ENCODE results near the gene IFNL1.

- TF ChIP-seq REST (IDR thresholded peaks at IDR 0.05; ENCODE audit: insufficient read depth in 1 of 2, low read depth in 2 of 2, low read length in 1 of 2) (no peak), CTCF (IDR thresholded peaks at IDR 0.05) (no peak), POLR2AphosphoS5 (IDR thresholded peaks at IDR 0.05; ENCODE audit: low read depth, low read length) (no peak)
Observed at GRCh38 chr19:39347332-39348164, 51.3 kb downstream of the IFNL1 start.

Measured in Panc1 (cell line).